HuH-7.5 (cell line): Measurements from ENCODE around the gene PLA2G5.
"Not testable (repeated sequence)": the region's sequence is repeated elsewhere in the genome, so short reads cannot be mapped to it uniquely, and the experiment has no call there.

Experiments
- DNase-seq: peaks from one replicate; pipeline ENCODE4 v3.0.0; 2011; ENCODE audit warnings: low spot score

The PLA2G5 gene

GRCh38 chr1:20119347-20119746, 49.4 kb downstream of the PLA2G5 start, which contains the start of gene PLA2G2D:
Gene PLA2G2D, minus strand, starts transcription at chr1:20119536. Its CDS starts 38 bp downstream, at chr1:20119498.
- DNase-seq: no peak

GRCh38 chr1:20120796-20121195, 50.8 kb downstream of the PLA2G5 start:
- no peak for DNase-seq

GRCh38 chr1:20123722-20124455, 53.9 kb downstream of the PLA2G5 start:
- no peak for DNase-seq

GRCh38 chr1:20124456-20125057, 54.6 kb downstream of the PLA2G5 start:
- no peak for DNase-seq

GRCh38 chr1:20125100-20125499, 55.1 kb downstream of the PLA2G5 start:
- DNase-seq: no peak

GRCh38 chr1:20126041-20126805, 56.2 kb downstream of the PLA2G5 start:
- DNase-seq: no peak

- DNase-seq: no peak
Observed at GRCh38 chr1:20126806-20127440, 56.9 kb downstream of the PLA2G5 start.

- not testable (repeated sequence) for DNase-seq
Observed at GRCh38 chr1:20130518-20130917, 60.5 kb downstream of the PLA2G5 start.

GRCh38 chr1:20134995-20135394, 65.0 kb downstream of the PLA2G5 start:
- no peak for DNase-seq

GRCh38 chr1:20136249-20136648, 66.3 kb downstream of the PLA2G5 start:
- no peak for DNase-seq

GRCh38 chr1:20137055-20137454, 67.1 kb downstream of the PLA2G5 start:
- DNase-seq: no peak

GRCh38 chr1:20137604-20138003, 67.6 kb downstream of the PLA2G5 start:
- no peak for DNase-seq

GRCh38 chr1:20138346-20138745, 68.4 kb downstream of the PLA2G5 start:
- DNase-seq: no peak

- no peak for DNase-seq
Observed at GRCh38 chr1:20138961-20139550, 69.1 kb downstream of the PLA2G5 start, which contains the start of gene PLA2G2F. Gene PLA2G2F, plus strand, starts transcription at chr1:20139323. Its CDS starts 105 bp downstream, at chr1:20139428.

- DNase-seq: no peak
Observed at GRCh38 chr1:20139776-20140612, 70.0 kb downstream of the PLA2G5 start.

GRCh38 chr1:20141001-20141400, 71.0 kb downstream of the PLA2G5 start:
- DNase-seq: no peak

- DNase-seq: no peak
Observed at GRCh38 chr1:20141466-20141865, 71.5 kb downstream of the PLA2G5 start.
